ENCODE measurements around the gene NDUFB10.

GRCh38 chr16:1929105-1929504 is 30.2 kb upstream of the NDUFB10 start:
- TF ChIP-seq CTCF (conservative IDR thresholded peaks at IDR 0.05) (no peak), EZH2 (IDR thresholded peaks at IDR 0.05; ENCODE audit: low read depth) (no peak)
